Renal cortex interstitium (tissue), 15 donors: ENCODE measurements around the gene ZNF668. TPM values are rescaled to one million over a fixed set of nuclear protein-coding genes. Genes with fewer than 3 reads are reported as not detected.

Experiments used
- DNase-seq, 11 donors: peaks; one replicate each; pipeline ENCODE4 v3.0.0-alpha.2; 2013; ENCODE audit warnings: low read depth in 9 of 11, low spot score in 4 of 11; ENCODE audit errors: extremely low read depth in 1 of 11
- long read RNA-seq, 16 experiments: transcript quantifications; one replicate each; lab custom pipeline, GENCODE V29; 2026
- polyA plus RNA-seq, 3 donors: library from polyadenylated mRNA; unstranded; fragments of 120-200 nt; gene quantifications; one replicate each; pipeline ENCODE4 v1.2.1, GENCODE V29; 2013; ENCODE audit not compliant: insufficient read length in 3 of 3

ZNF668 gene
- 1 to 10 TPM; 3.6 to 6.9 (median 5.4) TPM for polyA plus RNA-seq
- long read RNA-seq, donor 1, result 0 reads
- long read RNA-seq, donor 2, result 0 reads
- long read RNA-seq, donor 3, transcript ZNF668-201 (3 exons, 2,762 nt), result major isoform, 8 of 8 reads
- long read RNA-seq, donor 3, partial matches to known transcripts, result 0 of 8 reads
- long read RNA-seq, donor 3, other reads (novel, unspliced or antisense), result 0 of 8 reads
- long read RNA-seq, donor 4, partial matches to known transcripts, result 388 of 461 reads
- long read RNA-seq, donor 4, other reads (novel, unspliced or antisense), result 71 of 461 reads
- long read RNA-seq, donor 5, result 0 reads
- long read RNA-seq, donor 6, partial matches to known transcripts, result 19 of 21 reads
- long read RNA-seq, donor 6, other reads (novel, unspliced or antisense), result 0 of 21 reads
- long read RNA-seq, donor 7, partial matches to known transcripts, result 0 of 3 reads
- long read RNA-seq, donor 7, other reads (novel, unspliced or antisense), result 0 of 3 reads
- long read RNA-seq, donor 8, result 0 reads
- long read RNA-seq, donor 9, transcript ZNF668-201 (3 exons, 2,762 nt), result major isoform, 5 of 5 reads
- long read RNA-seq, donor 9, partial matches to known transcripts, result 0 of 5 reads
- long read RNA-seq, donor 9, other reads (novel, unspliced or antisense), result 0 of 5 reads
- long read RNA-seq, donor 10, result 0 reads
- long read RNA-seq, donor 11, partial matches to known transcripts, result 0 of 1 reads
- long read RNA-seq, donor 11, other reads (novel, unspliced or antisense), result 0 of 1 reads
- long read RNA-seq, donor 12, partial matches to known transcripts, result 0 of 7 reads
- long read RNA-seq, donor 12, other reads (novel, unspliced or antisense), result 5 of 7 reads
- long read RNA-seq, donor 13, result 0 reads
- long read RNA-seq, donor 14, partial matches to known transcripts, result 0 of 2 reads
- long read RNA-seq, donor 14, other reads (novel, unspliced or antisense), result 0 of 2 reads
- long read RNA-seq, donor 15, partial matches to known transcripts, result 0 of 5 reads
- long read RNA-seq, donor 15, other reads (novel, unspliced or antisense), result 0 of 5 reads
- long read RNA-seq, donor 16, transcript ZNF668-201 (3 exons, 2,762 nt), result major isoform, 9 of 152 reads
- long read RNA-seq, donor 16, partial matches to known transcripts, result 142 of 152 reads
- long read RNA-seq, donor 16, other reads (novel, unspliced or antisense), result 0 of 152 reads

DNA sequence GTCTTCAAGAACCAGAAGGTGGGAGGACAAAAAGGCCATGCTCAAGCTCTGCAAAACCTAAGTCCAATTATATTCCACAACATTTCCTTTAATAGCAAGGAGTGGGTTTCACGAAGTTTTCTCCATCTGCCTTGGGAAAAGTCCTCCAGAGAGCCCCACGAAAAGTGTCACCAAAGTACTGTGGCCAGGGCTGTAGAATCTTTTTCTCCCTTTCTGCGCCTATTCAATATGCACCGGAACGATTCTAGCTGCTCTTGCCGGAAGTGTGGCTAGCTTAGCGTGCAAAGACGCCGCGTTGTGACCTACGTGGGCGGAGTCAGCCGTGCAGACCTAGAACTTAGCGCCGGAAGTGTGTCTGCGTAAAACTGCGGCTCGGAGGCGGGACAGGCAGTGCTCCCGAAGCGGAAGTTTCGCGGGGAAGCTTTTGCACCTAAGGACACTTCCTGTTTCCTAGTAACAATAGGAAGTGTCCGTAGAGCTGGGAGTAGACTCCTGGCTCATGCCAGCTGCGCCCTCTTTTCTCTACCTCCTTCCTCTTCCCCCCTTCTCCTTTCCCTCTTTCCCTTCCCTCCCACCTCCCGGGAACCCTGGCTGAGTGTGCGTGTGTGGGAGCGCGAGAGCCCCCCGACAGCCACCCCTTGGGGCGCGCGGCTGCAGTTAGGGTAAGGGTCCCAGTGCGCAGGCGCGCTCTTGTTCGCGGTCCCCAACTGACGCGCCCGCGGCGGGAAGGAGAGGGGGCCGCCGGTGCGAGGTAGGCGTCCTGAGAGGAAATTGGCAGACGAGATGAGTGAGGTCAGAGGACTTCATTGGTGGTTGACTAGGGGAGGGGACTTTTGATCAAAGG, at the start of gene ZNF668, which contains the start of gene ZNF646:
ZNF668 (minus strand) TSS at position 271 of the 844 bp plus-strand sequence. CDS start 9,781 bp downstream, outside the sequence.
ZNF646 (plus strand) TSS at position 453 of the 844 bp plus-strand sequence. CDS start 1,903 bp downstream, outside the sequence.
- DNase-seq, result peak; percentile 90 to 99 (median 98)

GRCh38 chr16:31120129-31120528, 46.1 kb upstream of the ZNF668 start:
- no peak for DNase-seq

DNA sequence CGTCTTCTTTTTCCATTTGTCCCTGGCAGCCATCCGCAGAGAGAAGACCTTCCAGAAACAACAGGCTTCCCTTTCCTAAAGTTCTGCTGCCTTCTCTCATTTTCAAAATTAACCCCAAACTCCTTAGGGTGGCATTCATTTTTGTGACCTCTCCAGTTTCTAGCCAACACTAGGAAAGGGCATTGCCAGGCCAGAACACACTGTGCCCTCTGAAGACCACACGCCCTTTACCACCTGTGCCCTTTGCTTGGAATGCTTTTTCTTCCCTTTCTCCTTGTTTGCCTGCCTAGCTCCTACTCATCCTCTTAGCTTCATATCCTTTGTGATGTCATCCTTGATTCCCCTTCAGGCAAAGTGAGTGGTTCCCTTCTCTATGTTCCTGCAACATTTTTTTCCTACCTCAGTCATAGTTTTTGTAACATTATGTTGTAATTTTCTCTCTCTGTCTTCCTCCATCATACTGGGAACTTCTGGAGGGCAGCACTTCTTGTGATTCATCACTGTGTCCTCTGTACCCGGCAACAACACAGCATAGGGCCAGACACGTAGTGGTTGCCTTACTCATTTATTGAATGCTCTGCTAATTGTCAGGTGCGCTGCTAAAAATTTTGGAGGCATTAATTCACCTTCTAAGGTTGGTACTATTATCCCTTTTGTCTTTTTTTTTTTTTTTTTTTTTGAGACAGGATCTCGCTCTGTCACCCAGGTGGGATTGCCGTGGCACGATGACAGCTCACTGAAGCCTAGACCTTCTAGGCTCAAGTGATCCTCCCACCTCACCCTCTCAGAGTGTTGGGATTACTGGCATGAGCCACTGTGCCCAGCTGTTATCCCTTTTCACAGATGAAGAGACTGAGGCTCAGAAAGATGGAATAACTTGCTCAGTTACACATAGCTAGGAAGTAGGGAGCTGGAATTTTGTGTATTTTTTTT, 44.4 kb upstream of the ZNF668 start:
- no peak for DNase-seq

DNA sequence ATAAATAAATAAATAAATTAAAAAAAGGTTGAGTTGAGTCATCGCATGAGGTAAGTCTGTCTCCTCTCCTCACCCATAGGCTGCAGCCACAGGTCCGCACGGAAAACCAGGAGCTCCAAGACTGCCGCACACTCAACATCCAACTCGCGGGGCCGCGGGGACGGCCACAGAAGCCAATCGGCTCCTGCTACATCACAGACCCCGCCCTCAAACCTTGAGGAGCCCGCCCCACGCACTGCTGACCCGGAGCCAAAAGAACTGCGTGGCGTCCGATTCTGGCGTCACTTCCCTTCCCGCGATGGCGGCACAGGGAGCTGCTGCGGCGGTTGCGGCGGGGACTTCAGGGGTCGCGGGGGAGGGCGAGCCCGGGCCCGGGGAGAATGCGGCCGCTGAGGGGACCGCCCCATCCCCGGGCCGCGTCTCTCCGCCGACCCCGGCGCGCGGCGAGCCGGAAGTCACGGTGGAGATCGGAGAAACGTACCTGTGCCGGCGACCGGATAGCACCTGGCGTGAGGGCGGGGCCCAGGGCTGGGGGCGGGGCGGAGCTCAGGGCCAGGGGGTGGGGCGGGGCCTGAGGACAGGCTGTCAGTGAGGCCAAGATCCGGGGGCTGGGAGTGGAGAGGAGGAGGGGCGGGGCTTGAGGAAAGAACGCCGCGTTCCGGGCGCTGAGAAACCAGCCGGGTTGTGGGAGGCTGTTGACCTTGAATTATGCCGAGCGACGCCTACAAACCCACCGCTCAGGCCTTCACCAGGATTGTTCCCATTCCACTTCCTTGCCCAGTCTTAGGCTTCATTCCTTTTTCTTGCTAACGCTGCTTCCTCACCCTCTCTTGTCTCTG, 43.6 kb upstream of the ZNF668 start, which contains the start of gene KAT8:
KAT8 (plus strand) TSS at position 281 of the 839 bp plus-strand sequence; CDS start at position 299, 18 bp downstream.
- DNase-seq, result peak; percentile 89 to 98 (median 96)

GRCh38 chr16:31114468-31114867, 40.4 kb upstream of the ZNF668 start:
- DNase-seq, result no peak

GRCh38 chr16:31113121-31114120, 39.4 kb upstream of the ZNF668 start:
- DNase-seq, result no peak

- no peak for DNase-seq
These were observed 38.7 kb upstream of the ZNF668 start for GRCh38 chr16:31112711-31113110.

DNA sequence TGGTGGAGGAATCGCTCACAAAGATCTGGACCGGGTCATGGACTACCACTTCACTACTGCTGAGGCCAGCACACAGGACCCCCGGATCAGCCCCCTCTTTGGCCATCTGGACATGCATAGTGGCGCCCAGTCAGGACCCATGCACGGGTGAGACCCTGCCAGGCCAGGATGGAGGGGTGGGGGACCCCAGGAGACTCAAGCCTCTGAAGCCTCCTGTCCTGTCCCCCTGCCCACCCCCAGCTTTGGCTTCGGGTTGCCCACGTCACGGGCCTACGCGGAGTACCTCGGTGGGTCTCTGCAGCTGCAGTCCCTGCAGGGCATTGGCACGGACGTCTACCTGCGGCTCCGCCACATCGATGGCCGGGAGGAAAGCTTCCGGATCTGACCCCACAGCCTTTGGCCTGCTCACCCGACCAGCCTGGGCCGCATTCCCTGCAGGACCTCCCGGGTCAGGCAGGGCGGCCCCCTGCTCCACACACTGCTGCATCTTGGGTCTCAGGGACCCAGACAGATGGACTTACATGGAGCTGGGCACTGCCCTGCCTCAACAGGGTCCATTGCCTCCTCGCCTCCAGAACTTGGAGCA, 37.9 kb upstream of the ZNF668 start:
- DNase-seq, result no peak

DNA sequence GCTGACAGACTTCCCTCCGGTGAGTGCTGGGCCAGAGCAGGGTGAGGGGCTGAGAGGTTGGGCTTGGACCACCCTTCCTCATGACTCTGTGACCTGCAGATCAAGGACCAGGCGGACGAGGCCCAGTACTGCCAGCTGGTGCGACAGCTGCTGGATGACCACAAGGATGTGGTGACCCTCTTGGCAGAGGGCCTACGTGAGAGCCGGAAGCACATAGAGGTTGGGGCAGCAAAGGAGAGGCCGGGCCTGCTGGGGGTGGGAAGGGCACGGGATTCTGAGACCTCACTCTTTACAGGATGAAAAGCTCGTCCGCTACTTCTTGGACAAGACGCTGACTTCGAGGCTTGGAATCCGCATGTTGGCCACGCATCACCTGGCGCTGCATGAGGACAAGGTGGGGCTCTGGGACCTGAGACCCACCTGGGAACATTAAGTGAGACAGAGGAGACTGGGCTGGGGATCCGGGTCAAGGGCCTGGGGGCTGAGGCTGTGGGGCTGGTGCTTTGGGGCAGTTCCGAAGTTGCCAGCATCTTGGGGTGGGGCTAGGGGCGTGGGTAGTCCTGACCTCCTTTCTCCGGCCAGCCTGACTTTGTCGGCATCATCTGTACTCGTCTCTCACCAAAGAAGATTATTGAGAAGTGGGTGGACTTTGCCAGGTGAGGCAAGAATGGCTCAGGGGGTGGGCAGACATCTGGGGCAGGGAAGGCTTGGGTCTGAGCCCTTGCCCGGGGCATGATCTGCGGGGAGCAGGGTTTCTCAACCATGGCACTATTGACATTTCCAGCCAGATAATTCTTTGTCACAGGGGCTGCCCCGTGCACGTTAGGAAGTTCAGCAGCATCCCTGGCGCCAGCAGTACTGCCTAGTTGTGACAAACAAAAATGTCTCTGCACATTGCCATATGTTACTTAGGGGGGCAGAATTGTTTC, 36.3 kb upstream of the ZNF668 start:
- no peak for DNase-seq

DNA sequence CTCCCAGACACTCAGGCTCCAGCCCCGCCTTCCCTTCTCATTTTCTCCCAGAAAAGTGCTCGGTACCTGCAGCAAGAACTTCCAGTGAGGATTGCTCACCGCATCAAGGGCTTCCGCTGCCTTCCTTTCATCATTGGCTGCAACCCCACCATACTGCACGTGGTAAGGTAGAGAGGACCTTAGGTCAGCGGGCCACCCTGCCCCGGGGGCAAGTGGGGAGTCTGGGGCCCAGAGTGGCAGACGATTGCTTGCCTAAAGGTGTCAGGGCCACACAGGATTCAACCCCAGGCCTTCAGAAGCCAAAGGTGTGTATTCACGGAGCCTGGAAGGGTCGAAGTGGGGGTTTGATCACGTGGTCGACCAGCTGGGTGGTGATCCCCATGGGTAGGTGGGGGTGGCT, 35.6 kb upstream of the ZNF668 start:
- no peak for DNase-seq

GRCh38 chr16:31108794-31109558, 34.9 kb upstream of the ZNF668 start:
- no peak for DNase-seq

GRCh38 chr16:31108035-31108793, 34.2 kb upstream of the ZNF668 start, which contains the start of gene BCKDK:
Gene BCKDK, plus strand, starts transcription at chr16:31108386. Its CDS starts 838 bp downstream, at chr16:31109224.
- DNase-seq, result peak in 3 of 11 donors; percentile 49 to 63 (median 58)
